DOHH2 (cell line): ENCODE results near the gene OPTC.

Experiments
- CTCF ChIP-seq: fragments of 200-600 bp; sonication (generic); IDR thresholded peaks from one replicate; pipeline ENCODE4 v1.5.1; 2014; ENCODE audit warnings: antibody characterized with exemption, mild to moderate bottlenecking, low read depth, low read length; ENCODE audit not compliant: poor library complexity, severe bottlenecking
- EZH2phosphoT487 ChIP-seq: fragments of 200-600 bp; sonication (generic); IDR thresholded peaks from 2 replicates; pipeline ENCODE4 v1.6.1; 2017; ENCODE audit warnings: borderline replicate concordance, mild to moderate bottlenecking, antibody characterized with exemption, low read length, moderate library complexity, mixed read lengths

DNA sequence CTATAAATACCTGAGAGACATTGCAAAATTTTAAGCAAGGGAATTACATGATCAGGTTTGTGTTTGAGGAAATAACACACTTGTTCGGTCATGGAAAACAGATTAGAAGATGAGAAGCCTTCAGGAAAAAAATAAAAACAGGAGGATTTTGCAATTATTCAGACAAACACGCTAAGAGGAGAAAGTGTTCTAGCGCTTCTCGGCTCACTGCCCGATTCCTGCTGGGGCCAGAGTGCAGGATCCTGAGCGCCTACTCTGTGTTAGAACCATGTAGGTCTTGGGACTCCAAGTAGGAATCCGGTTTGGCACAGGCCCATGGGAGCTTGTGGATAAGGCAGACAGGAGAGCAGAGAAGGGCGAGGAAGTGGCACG lies 26.4 kb upstream of the OPTC start:
- TF ChIP-seq CTCF (no peak), EZH2phosphoT487 (no peak)
